ENCODE results near the gene AHNAK2. TPM values are rescaled to one million over a fixed set of nuclear protein-coding genes. Genes with fewer than 3 reads are reported as not detected.
A peak's percentile ranks its signal among the peaks of the same experiment; 100 is the strongest.

The AHNAK2 gene
- total RNA-seq, 4 donors from 2014 or later, result 3.2 to 19.0 (median 10.7) TPM

DNA sequence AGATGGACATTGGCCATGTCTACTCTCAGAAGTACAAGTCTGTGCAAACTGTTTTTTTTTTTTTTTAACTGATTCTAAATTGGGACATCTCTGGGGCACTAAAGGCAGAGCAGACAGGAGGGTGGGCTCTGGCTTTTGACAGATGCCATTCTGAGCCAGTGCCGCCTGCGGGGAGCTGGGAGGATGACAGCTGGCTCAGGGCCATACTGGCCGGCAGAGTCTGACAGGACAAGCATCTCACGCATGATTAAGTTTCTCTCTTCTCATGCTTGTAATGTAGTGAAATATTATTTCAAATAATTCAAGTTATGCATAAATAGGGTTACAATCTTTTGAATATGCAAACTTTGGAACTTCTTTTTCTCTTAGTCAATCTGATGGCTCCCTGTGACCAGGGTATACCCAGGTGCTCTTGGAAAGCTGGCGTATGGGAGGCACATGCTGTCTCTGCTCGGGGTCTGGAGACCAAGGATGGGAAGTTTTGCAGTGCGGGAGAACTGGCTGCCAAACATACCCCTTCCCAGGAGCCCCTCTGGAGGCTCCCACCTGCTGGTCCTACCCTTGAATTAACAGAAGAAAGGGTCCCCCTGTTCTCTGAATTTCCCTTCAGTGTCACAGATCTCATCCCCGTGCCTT, 35.1 kb upstream of the AHNAK2 start:
- Histone ChIP-seq H3K9me3 (no peaks in the 10 kb centered on the region), H3K27ac (no peak overlapping the region), H3K4me1 (peaks cover 0 to 11% (median 3%) of the 10 kb centered on the region in 4 donors), H3K27me3 (no peaks in the 10 kb centered on the region), H3K4me3 (no peak overlapping the region), H3K36me3 (peaks cover 0 to 22% (median 0%) of the 10 kb centered on the region in 3 donors)
- DNase-seq, result no peak
- TF ChIP-seq POLR2A (IDR thresholded peaks at IDR 0.05), result no peak
- TF ChIP-seq, protein P1, sequence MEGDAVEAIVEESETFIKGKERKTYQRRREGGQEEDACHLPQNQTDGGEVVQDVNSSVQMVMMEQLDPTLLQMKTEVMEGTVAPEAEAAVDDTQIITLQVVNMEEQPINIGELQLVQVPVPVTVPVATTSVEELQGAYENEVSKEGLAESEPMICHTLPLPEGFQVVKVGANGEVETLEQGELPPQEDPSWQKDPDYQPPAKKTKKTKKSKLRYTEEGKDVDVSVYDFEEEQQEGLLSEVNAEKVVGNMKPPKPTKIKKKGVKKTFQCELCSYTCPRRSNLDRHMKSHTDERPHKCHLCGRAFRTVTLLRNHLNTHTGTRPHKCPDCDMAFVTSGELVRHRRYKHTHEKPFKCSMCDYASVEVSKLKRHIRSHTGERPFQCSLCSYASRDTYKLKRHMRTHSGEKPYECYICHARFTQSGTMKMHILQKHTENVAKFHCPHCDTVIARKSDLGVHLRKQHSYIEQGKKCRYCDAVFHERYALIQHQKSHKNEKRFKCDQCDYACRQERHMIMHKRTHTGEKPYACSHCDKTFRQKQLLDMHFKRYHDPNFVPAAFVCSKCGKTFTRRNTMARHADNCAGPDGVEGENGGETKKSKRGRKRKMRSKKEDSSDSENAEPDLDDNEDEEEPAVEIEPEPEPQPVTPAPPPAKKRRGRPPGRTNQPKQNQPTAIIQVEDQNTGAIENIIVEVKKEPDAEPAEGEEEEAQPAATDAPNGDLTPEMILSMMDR (IDR thresholded peaks at IDR 0.05), result no peak

DNA sequence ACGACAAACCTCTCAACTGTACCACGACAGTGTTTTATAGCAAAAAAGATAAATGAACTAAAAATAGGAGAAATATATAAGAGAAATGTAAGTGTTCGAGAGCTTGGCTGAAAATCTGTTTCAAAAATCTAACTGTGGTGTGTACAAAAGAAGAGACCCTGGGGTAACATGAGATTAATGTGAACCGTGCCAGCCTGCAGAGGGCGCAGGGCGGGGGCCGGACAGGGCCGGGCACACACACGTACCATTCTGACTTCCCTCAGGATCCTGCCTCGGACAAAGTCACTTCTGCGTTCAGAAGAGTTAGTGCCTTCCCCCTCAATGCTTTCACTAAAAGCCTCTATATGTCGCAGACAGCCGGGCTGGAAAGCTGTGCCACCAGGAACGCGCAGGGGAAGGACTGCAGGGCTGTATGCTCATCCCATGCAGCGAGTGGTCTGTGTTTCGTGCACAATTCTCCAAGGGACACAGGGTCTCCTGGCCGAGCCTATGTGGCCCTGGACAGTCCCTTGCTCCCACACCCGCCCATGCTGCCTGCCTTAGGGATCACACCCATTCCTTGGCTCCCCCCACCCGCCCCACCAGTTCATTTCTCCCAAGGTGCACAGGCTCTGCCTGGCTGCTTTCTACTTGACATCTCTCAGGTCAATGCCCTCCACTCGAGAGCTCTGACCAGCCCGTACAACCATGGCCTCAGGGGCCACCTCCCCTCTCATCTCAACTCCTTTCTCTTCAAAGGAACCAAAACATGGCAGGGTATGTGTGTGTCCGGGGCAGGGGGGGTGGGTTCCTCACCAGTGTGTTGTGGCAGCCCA, 34.2 kb upstream of the AHNAK2 start:
- peak in 2 of 3 donors; percentile 43 to 61 for DNase-seq
- no peak overlapping the region for H3K27ac ChIP-seq

DNA sequence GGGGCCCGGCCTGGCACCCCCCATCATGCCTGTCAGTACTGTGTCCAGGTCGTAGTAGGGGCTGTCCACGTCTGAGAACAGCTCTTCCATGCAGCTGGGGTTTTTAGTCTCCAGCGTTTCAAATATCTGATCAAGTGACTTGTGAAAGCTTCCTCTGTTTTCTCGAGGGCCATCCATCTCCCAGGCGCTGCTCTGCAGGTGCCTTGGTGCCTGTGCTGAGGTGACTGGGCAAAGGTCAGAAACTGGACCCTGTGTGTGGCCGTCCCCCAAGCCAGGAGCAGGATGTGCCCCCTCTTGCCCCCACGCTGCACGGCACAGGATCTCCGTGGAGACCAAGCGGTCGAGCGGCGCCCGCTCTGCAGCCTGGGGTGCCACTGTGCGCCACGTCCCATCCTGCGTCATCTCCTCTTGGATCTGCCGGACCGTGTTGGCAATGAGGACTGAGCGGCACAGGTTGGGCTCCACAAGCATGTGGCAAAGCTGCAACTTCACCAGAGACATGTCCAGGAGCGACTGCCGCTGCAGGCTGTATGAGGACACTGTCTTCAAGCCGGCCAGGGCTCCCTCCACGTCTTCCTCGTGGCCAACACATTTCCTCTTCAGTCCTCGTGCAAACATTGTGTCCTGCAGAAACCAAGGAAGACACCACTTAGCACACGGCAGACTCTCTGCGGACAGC, 33.3 kb upstream of the AHNAK2 start:
- Histone ChIP-seq H3K4me1 (peaks cover 0 to 8% (median 3%) of the 10 kb centered on the region in 4 donors), H3K27me3 (no peaks in the 10 kb centered on the region), H3K9me3 (no peaks in the 10 kb centered on the region), H3K27ac (peak overlapping the region in 1 of 4 donors; percentile 24), H3K4me3 (no peak overlapping the region), H3K36me3 (peaks cover 0 to 22% (median 0%) of the 10 kb centered on the region in 3 donors)
- DNase-seq, result no peak
- TF ChIP-seq, protein P1 (IDR thresholded peaks at IDR 0.05), result no peak
- TF ChIP-seq POLR2A (IDR thresholded peaks at IDR 0.05), result no peak

More for the DNA sequence above, 34.2 kb upstream of the AHNAK2 start:
- no peaks in the 10 kb centered on the region for H3K9me3 ChIP-seq
- no peaks in the 10 kb centered on the region for H3K27me3 ChIP-seq
- H3K4me3 ChIP-seq, result no peak overlapping the region
- H3K36me3 ChIP-seq, result peaks cover 0 to 22% (median 0%) of the 10 kb centered on the region in 3 donors
- TF ChIP-seq, protein P1 (IDR thresholded peaks at IDR 0.05), result peak in 4 of 6 experiments; percentile 24 to 46 (median 38)
- TF ChIP-seq POLR2A (IDR thresholded peaks at IDR 0.05), result no peak
- peaks cover 0 to 8% (median 3%) of the 10 kb centered on the region in 4 donors for H3K4me1 ChIP-seq

DNA sequence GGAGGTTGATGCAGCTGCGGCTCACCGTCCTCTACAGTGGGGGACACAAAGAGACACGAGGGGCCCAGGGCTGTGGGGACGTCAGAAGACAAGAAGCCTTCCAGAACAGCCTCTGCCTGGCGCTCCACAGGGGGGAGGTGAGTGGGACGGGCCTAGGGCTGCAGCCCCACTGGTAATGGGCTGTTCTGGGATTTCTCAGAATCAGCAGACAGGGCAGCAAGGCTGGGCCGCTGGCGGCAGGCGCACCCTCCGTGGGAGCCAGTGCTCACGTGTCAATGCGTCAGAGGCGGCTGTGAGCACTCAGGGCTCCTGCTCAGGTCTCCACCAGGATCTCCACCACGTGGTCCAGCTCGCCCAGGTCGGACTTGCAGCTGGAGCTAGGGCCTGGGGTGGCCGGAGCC, 32.7 kb upstream of the AHNAK2 start:
- Histone ChIP-seq H3K4me1 (peaks cover 0 to 8% (median under 1%) of the 10 kb centered on the region in 4 donors), H3K27me3 (no peaks in the 10 kb centered on the region), H3K36me3 (peaks cover 0 to 22% (median 0%) of the 10 kb centered on the region in 3 donors), H3K27ac (peak overlapping the region in 1 of 4 donors; percentile 24), H3K4me3 (no peak overlapping the region), H3K9me3 (no peaks in the 10 kb centered on the region)
- TF ChIP-seq, protein P1 (IDR thresholded peaks at IDR 0.05), result no peak
- TF ChIP-seq POLR2A (IDR thresholded peaks at IDR 0.05), result no peak
- peak in 1 of 3 donors; percentile 38 for DNase-seq

DNA sequence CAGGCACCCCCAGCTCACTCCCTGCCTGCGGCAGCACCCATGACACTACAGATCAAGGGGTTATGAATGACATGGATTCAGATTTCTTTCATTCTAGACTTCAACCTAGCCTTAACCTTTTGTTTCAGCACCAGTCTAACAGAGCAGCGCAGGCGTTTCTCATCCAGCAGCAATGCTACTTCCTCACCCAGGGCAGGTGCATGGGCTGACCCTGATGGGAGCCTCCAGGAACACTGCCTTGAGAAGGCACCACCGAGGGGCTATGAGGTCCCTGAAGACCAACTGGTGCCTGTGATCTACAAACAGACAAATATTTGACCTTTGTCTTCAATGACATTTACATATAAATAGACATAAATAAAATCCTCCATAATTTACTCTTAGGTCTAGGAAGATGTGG, 31.9 kb upstream of the AHNAK2 start:
- H3K4me3 ChIP-seq, result no peak overlapping the region

More for the DNA sequence above, 31.9 kb upstream of the AHNAK2 start:
- DNase-seq, result no peak
- H3K27ac ChIP-seq, result no peak overlapping the region
- H3K9me3 ChIP-seq, result no peaks in the 10 kb centered on the region
- H3K4me1 ChIP-seq, result peaks cover 0 to 8% (median 0%) of the 10 kb centered on the region in 4 donors
- TF ChIP-seq, protein P1 (IDR thresholded peaks at IDR 0.05), result no peak
- TF ChIP-seq POLR2A (IDR thresholded peaks at IDR 0.05), result no peak
- H3K27me3 ChIP-seq, result no peaks in the 10 kb centered on the region
- H3K36me3 ChIP-seq, result peaks cover 0 to 22% (median 0%) of the 10 kb centered on the region in 3 donors

Measured in Peyer's patch (tissue), 4 donors.